SU-DHL-6 (cell line): Measurements from ENCODE around the gene BIVM.

Experiments
- EZH2phosphoT487 ChIP-seq: fragments of 200-600 bp; sonication (generic), shearing (Covaris generic); conservative IDR thresholded peaks from 2 replicates; pipeline ENCODE4 v1.6.1; 2018; ENCODE audit warnings: mild to moderate bottlenecking, antibody characterized with exemption, low read length, moderate library complexity, mixed read lengths
- TF ChIP-seq, protein P1 (sequence below): fragments of 200-600 bp; sonication (generic); IDR thresholded peaks from one replicate; pipeline ENCODE4 v1.5.1; 2017; ENCODE audit warnings: antibody characterized with exemption, mild to moderate bottlenecking, low read length, moderate library complexity; ENCODE audit not compliant: insufficient read depth, poor library complexity, severe bottlenecking

DNA sequence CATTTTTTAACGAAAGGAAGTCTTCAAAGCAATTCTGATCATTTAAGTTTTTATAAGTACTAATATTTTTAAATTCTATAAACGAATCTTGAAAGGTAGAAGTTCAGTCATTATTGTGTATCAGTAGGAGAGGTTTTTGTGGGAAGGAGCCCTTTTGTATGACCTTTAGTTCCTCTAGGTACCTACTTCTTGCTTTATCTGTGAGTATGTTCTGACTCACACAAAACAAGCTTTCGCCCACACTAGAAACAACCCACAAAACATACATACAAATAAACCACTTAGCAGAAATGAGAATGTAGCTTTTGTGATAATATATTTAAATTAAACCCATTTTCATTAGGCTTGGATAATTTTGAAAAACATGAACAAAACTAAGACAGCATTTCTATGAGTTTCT lies 74.7 kb downstream of the BIVM start:
- TF ChIP-seq, protein P1, sequence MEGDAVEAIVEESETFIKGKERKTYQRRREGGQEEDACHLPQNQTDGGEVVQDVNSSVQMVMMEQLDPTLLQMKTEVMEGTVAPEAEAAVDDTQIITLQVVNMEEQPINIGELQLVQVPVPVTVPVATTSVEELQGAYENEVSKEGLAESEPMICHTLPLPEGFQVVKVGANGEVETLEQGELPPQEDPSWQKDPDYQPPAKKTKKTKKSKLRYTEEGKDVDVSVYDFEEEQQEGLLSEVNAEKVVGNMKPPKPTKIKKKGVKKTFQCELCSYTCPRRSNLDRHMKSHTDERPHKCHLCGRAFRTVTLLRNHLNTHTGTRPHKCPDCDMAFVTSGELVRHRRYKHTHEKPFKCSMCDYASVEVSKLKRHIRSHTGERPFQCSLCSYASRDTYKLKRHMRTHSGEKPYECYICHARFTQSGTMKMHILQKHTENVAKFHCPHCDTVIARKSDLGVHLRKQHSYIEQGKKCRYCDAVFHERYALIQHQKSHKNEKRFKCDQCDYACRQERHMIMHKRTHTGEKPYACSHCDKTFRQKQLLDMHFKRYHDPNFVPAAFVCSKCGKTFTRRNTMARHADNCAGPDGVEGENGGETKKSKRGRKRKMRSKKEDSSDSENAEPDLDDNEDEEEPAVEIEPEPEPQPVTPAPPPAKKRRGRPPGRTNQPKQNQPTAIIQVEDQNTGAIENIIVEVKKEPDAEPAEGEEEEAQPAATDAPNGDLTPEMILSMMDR, result no peak
- no peak for TF ChIP-seq EZH2phosphoT487
